NCI-H82 (cell line): Measurements from ENCODE around the gene OR2M4.
A peak's percentile ranks its signal among the peaks of the same experiment; 100 is the strongest.
"Not testable (repeated sequence)": the region's sequence is repeated elsewhere in the genome, so short reads cannot be mapped to it uniquely, and the experiment has no call there.

Source experiments
- DNase-seq: peaks from one replicate; lab custom pipeline; 2025; lab: John Stamatoyannopoulos, UW

The OR2M4 gene

GRCh38 chr1:248231117-248231516 is at the start of gene OR2M4:
TSS of gene OR2M4 (plus strand) at chr1:248231417. CDS start at chr1:248238929, 7,512 bp downstream.
- DNase-seq: no peak

- DNase-seq: no peak
Measured at GRCh38 chr1:248183996-248184395, 47.2 kb upstream of the OR2M4 start.

- DNase-seq: no peak
Measured at GRCh38 chr1:248187363-248187762, 43.9 kb upstream of the OR2M4 start.

GRCh38 chr1:248189026-248189425 is 42.2 kb upstream of the OR2M4 start:
- DNase-seq: no peak

- DNase-seq: no peak
Measured at GRCh38 chr1:248194117-248194516, 37.1 kb upstream of the OR2M4 start.

GRCh38 chr1:248196965-248197364 is 34.3 kb upstream of the OR2M4 start, which contains the start of gene OR2M3:
TSS of gene OR2M3 (plus strand) at chr1:248197265. CDS start at chr1:248203068, 5,803 bp downstream.
- DNase-seq: no peak

GRCh38 chr1:248215880-248216279 is 15.3 kb upstream of the OR2M4 start:
- no peak for DNase-seq

GRCh38 chr1:248225537-248225936 is 5.7 kb upstream of the OR2M4 start:
- DNase-seq: no peak

GRCh38 chr1:248229360-248229908 is 1.8 kb upstream of the OR2M4 start:
- DNase-seq: no peak

GRCh38 chr1:248239478-248239877 is 8.3 kb downstream of the OR2M4 start:
- no peak for DNase-seq

- peak; percentile 74 for DNase-seq
Measured at GRCh38 chr1:248243204-248243603, 12.0 kb downstream of the OR2M4 start.

- DNase-seq: not testable (repeated sequence)
Measured at GRCh38 chr1:248259309-248259708, 28.1 kb downstream of the OR2M4 start.

- DNase-seq: no peak
Measured at GRCh38 chr1:248268178-248268577, 37.0 kb downstream of the OR2M4 start.

GRCh38 chr1:248273225-248273624 is 42.0 kb downstream of the OR2M4 start:
- DNase-seq: not testable (repeated sequence)

- DNase-seq: no peak
Measured at GRCh38 chr1:248277876-248278275, 46.7 kb downstream of the OR2M4 start, which contains the start of gene OR2T33. TSS of gene OR2T33 (minus strand) at chr1:248277976. CDS start at chr1:248273814, 4,162 bp downstream.

GRCh38 chr1:248288391-248288790 is 57.2 kb downstream of the OR2M4 start:
- DNase-seq: no peak
